Nephron (organoid): ENCODE measurements around the gene NMT2.

ENCODE experiments used
- H3K27ac Mint-ChIP-seq, 3 experiments: 2 replicates each; pipeline ENCODE4 v1.8.0; 2020; ENCODE audit warnings: mixed read lengths in 3 of 3, mild to moderate bottlenecking in 2 of 3, moderate library complexity in 1 of 3
- H3K27me3 Mint-ChIP-seq: 2 replicates; pipeline ENCODE4 v1.8.0; 2021; ENCODE audit warnings: low read depth, mild to moderate bottlenecking, moderate library complexity, mixed read lengths
- H3K36me3 Mint-ChIP-seq: 2 replicates; pipeline ENCODE4 v1.8.0; 2020; ENCODE audit warnings: low read depth, mixed read lengths
- H3K4me1 Mint-ChIP-seq: 2 replicates; pipeline ENCODE4 v1.8.0; 2020; ENCODE audit warnings: mixed read lengths
- H3K4me3 Mint-ChIP-seq, 3 experiments: 2 replicates each; pipeline ENCODE4 v1.8.0; 2020; ENCODE audit warnings: mild to moderate bottlenecking in 3 of 3, mixed read lengths in 3 of 3, moderate library complexity in 2 of 3
- H3K9me3 Mint-ChIP-seq: 2 replicates; pipeline ENCODE4 v1.8.0; 2020; ENCODE audit warnings: mixed read lengths
- CTCF ChIP-seq, 3 experiments: fragments of 200-600 bp; sonication (generic); IDR thresholded peaks; one replicate each; pipeline ENCODE4 v1.5.0; 2021; ENCODE audit warnings: antibody characterized with exemption in 3 of 3; ENCODE audit not compliant: unreplicated experiment in 3 of 3

The NMT2 gene

GRCh38 chr10:15166325-15166724 lies 2.2 kb downstream of the NMT2 start:
- H3K4me1 Mint-ChIP-seq = peaks cover 45% of the 10 kb centered on the region
- TF ChIP-seq CTCF (IDR thresholded peaks at IDR 0.05; ENCODE audit: unreplicated experiment in 3 of 3) = no peak
- H3K9me3 Mint-ChIP-seq = no peaks in the 10 kb centered on the region
- no peaks in the 10 kb centered on the region for H3K36me3 Mint-ChIP-seq
- peak overlapping the region; percentile 14 to 47 (median 34) for H3K27ac Mint-ChIP-seq
- no peaks in the 10 kb centered on the region for H3K27me3 Mint-ChIP-seq
- H3K4me3 Mint-ChIP-seq = peak overlapping the region; percentile 89 to 97 (median 95)

GRCh38 chr10:15163253-15163828 lies 5.2 kb downstream of the NMT2 start:
- Mint-ChIP-seq H3K27me3 (no peaks in the 10 kb centered on the region), H3K36me3 (no peaks in the 10 kb centered on the region), H3K4me3 (no peak overlapping the region), H3K4me1 (peaks cover 23% of the 10 kb centered on the region), H3K9me3 (no peaks in the 10 kb centered on the region), H3K27ac (no peak overlapping the region)
- TF ChIP-seq CTCF (IDR thresholded peaks at IDR 0.05; ENCODE audit: unreplicated experiment in 3 of 3) = no peak

DNA sequence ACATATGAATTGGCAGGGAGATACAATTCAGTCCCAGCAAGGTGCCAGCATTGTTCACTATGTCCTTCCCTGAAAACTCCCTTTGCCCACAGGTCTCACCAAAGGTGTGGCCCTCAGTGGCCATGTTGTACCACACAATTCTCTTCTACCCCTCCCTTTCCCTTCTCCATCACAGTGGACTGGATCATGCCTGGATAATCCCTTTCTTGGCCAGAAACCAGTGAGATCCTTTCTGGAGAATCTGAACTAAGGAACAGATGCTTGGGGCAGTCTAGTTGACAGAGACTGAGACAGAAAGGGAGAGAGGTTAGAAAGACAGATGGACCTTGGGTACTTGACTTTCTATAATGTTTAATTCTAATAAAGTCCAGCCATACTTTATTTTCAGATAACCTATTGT lies 9.5 kb downstream of the NMT2 start:
- no peaks in the 10 kb centered on the region for H3K4me1 Mint-ChIP-seq
- H3K36me3 Mint-ChIP-seq = peaks cover 8% of the 10 kb centered on the region
- no peak for TF ChIP-seq CTCF (IDR thresholded peaks at IDR 0.05; ENCODE audit: unreplicated experiment in 3 of 3)
- no peak overlapping the region for H3K27ac Mint-ChIP-seq
- H3K4me3 Mint-ChIP-seq = no peak overlapping the region
- H3K9me3 Mint-ChIP-seq = no peaks in the 10 kb centered on the region
- H3K27me3 Mint-ChIP-seq = no peaks in the 10 kb centered on the region

DNA sequence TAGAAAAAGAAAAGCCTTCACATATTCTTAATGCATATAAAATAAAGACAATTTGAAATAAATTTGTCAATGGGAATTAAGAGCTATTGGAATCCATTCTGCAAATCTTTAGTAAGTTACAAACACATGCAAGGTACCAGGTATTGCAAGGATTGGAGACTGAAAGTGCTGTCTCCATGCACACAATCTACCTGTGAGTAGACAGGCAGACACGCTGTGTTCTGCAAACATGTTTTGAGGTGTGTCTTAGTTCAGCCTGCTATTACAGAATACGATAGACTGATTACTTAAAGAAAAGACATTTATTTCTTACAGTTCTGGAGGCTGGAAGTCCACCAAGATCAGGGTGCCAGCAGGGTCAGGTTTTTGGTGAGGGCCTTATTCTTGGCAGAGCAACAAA lies 10.0 kb downstream of the NMT2 start:
- TF ChIP-seq CTCF (IDR thresholded peaks at IDR 0.05; ENCODE audit: unreplicated experiment in 3 of 3) = no peak
- Mint-ChIP-seq H3K9me3 (no peaks in the 10 kb centered on the region), H3K27ac (no peak overlapping the region), H3K4me3 (no peak overlapping the region), H3K4me1 (no peaks in the 10 kb centered on the region), H3K36me3 (peaks cover 8% of the 10 kb centered on the region), H3K27me3 (no peaks in the 10 kb centered on the region)

- no peaks in the 10 kb centered on the region for H3K27me3 Mint-ChIP-seq
- H3K27ac Mint-ChIP-seq = no peak overlapping the region
- peaks cover 8% of the 10 kb centered on the region for H3K36me3 Mint-ChIP-seq
- no peaks in the 10 kb centered on the region for H3K4me1 Mint-ChIP-seq
- TF ChIP-seq CTCF (IDR thresholded peaks at IDR 0.05; ENCODE audit: unreplicated experiment in 3 of 3) = no peak
- H3K4me3 Mint-ChIP-seq = no peak overlapping the region
- H3K9me3 Mint-ChIP-seq = no peaks in the 10 kb centered on the region
Measured at GRCh38 chr10:15155978-15156656, 12.4 kb downstream of the NMT2 start.

GRCh38 chr10:15152556-15152955 lies 15.9 kb downstream of the NMT2 start:
- TF ChIP-seq CTCF (IDR thresholded peaks at IDR 0.05; ENCODE audit: unreplicated experiment in 3 of 3) = no peak
- no peaks in the 10 kb centered on the region for H3K27me3 Mint-ChIP-seq
- peak overlapping the region in 1 of 3 experiments; percentile 42 for H3K27ac Mint-ChIP-seq
- no peaks in the 10 kb centered on the region for H3K4me1 Mint-ChIP-seq
- H3K9me3 Mint-ChIP-seq = no peaks in the 10 kb centered on the region
- no peak overlapping the region for H3K4me3 Mint-ChIP-seq
- H3K36me3 Mint-ChIP-seq = peaks cover 16% of the 10 kb centered on the region
